ENCODE data around the gene CCSER1.

DNA sequence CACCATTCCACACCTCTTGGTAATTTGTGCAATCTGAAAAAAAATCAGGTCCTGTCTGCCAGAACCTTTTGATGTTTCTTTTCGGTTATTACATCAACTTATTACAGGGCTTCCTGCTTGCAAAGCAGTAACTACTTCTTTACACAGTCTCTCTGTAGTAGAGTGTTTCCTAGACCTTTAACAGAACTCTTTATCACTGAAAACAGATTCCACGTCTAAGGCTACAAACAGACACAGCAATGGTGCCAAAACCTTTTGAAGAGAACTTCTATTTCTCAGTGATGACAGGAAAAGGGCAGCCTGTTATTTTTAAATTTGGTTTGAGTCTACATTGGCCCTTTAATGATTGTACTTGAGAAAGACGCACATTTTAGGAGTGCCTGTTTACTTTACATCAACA lies 1463.1 kb downstream of the CCSER1 start:
- TF ChIP-seq, protein P1, sequence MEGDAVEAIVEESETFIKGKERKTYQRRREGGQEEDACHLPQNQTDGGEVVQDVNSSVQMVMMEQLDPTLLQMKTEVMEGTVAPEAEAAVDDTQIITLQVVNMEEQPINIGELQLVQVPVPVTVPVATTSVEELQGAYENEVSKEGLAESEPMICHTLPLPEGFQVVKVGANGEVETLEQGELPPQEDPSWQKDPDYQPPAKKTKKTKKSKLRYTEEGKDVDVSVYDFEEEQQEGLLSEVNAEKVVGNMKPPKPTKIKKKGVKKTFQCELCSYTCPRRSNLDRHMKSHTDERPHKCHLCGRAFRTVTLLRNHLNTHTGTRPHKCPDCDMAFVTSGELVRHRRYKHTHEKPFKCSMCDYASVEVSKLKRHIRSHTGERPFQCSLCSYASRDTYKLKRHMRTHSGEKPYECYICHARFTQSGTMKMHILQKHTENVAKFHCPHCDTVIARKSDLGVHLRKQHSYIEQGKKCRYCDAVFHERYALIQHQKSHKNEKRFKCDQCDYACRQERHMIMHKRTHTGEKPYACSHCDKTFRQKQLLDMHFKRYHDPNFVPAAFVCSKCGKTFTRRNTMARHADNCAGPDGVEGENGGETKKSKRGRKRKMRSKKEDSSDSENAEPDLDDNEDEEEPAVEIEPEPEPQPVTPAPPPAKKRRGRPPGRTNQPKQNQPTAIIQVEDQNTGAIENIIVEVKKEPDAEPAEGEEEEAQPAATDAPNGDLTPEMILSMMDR (conservative IDR thresholded peaks at IDR 0.05; ENCODE audit: low read length) = no peak
- no peak for TF ChIP-seq EZH2phosphoT487 (IDR thresholded peaks at IDR 0.05; ENCODE audit: borderline replicate concordance, low read depth, low read length)
